Activated T-cell treated with anti-CD3 and anti-CD28 coated beads, Interleukin-2, amount 50 U/mL, for 72 hours (primary cell): ENCODE data around the gene NPPB. TPM values are rescaled to one million over a fixed set of nuclear protein-coding genes. Genes with fewer than 3 reads are reported as not detected.

ENCODE experiments used
- ATAC-seq, 2 donors: fragments of 150-1000 bp; cut with Tn5 transposase; replicated peaks in 1 of 2; 2 replicates each; pipeline ENCODE4 v1.10.0; 2021; ENCODE audit warnings: moderate library complexity in 2 of 2, mild to moderate bottlenecking in 1 of 2
- DNase-seq, 2 donors: peaks; one replicate each; pipeline ENCODE4 v3.0.0; 2021 to 2022; ENCODE audit warnings: mixed read lengths in 1 of 2
- H3K27ac Mint-ChIP-seq: one replicate; pipeline ENCODE4 v1.8.0; 2022; ENCODE audit warnings: mild to moderate bottlenecking, moderate library complexity, mixed read lengths
- H3K27me3 Mint-ChIP-seq: one replicate; pipeline ENCODE4 v1.8.0; 2022; ENCODE audit warnings: low read depth, mixed read lengths
- H3K36me3 Mint-ChIP-seq, 2 donors: one replicate each; pipeline ENCODE4 v1.8.0; 2022; ENCODE audit warnings: mixed read lengths in 2 of 2, mild to moderate bottlenecking in 1 of 2; ENCODE audit not compliant: insufficient read depth in 2 of 2
- H3K4me1 Mint-ChIP-seq: one replicate; pipeline ENCODE4 v1.8.0; 2022; ENCODE audit warnings: low read depth, mixed read lengths
- H3K4me3 Mint-ChIP-seq, 2 donors: one replicate each; pipeline ENCODE4 v1.8.0; 2022; ENCODE audit warnings: mild to moderate bottlenecking in 2 of 2, mixed read lengths in 2 of 2, moderate library complexity in 2 of 2
- H3K9me3 Mint-ChIP-seq, 2 donors: one replicate each; pipeline ENCODE4 v1.8.0; 2022; ENCODE audit warnings: mixed read lengths in 2 of 2
- total RNA-seq, 2 donors: library from RNA; stranded (reverse); gene quantifications; one replicate each; pipeline ENCODE4 v1.2.3, GENCODE V29; 2022

Gene NPPB
- total RNA-seq, 2 donors from 2014 or later = not detected

DNA sequence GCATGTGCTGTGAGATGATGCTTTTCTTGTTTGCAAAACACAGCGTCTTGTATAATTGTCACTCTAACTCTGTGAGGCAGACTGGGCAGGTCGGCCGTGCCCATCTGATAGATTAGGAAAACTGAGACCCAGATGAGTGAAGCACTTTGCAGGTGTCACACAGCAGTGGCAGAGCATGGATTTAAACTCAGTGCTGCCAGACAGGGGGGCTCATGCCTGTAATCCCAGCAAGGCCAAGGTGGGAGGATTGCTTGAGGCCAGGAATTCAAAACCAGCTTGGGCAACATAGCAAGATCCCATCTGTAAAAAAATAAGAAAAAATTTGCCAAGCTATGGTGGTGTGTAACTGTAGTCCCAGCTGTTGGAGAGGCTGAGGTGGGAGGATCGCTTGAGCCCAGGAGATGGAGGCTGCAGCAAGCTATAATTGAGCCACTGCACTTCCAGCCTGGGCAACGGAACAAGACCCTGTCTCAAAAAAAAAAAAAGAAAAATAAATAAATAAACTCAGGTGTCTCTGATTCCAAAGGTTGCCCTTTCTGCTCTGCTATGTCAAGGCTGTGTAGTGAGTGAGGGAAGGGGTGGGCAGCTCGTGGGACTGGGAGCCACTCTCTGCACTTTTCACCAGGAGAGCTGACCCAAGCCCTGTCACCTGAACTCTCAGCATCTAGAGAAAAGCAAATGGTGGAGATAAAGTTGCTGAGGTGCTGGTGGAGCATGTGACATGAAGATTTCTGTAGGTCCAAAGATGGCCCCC, 32.9 kb upstream of the NPPB start:
- no peak for ATAC-seq
- Mint-ChIP-seq H3K4me3 (no peak overlapping the region), H3K9me3 (no peaks in the 10 kb centered on the region), H3K27me3 (peaks cover 17% of the 10 kb centered on the region), H3K27ac (no peak overlapping the region), H3K4me1 (no peaks in the 10 kb centered on the region), H3K36me3 (no peaks in the 10 kb centered on the region)
- DNase-seq = no peak

DNA sequence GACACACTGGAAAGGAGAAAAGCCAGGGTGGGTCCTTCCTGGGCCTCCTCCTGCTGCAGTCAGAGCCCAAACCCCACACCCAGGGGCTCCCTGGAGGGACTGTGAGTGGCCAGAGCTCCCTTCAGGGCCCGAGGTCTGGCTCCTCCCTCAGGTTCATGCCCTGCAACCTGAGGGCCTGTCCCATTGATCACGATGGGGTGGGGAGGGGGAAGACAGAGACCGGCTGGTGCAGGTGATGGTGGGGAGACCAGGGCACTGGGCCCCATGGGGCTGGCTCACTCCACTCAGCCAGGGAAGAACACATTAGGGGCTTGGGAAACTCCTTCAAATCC, 30.1 kb upstream of the NPPB start:
- no peaks in the 10 kb centered on the region for H3K4me1 Mint-ChIP-seq
- no peak overlapping the region for H3K4me3 Mint-ChIP-seq
- no peak for ATAC-seq
- DNase-seq = no peak
- no peak overlapping the region for H3K27ac Mint-ChIP-seq
- no peaks in the 10 kb centered on the region for H3K36me3 Mint-ChIP-seq
- peaks cover 2% of the 10 kb centered on the region for H3K27me3 Mint-ChIP-seq
- H3K9me3 Mint-ChIP-seq = no peaks in the 10 kb centered on the region

DNA sequence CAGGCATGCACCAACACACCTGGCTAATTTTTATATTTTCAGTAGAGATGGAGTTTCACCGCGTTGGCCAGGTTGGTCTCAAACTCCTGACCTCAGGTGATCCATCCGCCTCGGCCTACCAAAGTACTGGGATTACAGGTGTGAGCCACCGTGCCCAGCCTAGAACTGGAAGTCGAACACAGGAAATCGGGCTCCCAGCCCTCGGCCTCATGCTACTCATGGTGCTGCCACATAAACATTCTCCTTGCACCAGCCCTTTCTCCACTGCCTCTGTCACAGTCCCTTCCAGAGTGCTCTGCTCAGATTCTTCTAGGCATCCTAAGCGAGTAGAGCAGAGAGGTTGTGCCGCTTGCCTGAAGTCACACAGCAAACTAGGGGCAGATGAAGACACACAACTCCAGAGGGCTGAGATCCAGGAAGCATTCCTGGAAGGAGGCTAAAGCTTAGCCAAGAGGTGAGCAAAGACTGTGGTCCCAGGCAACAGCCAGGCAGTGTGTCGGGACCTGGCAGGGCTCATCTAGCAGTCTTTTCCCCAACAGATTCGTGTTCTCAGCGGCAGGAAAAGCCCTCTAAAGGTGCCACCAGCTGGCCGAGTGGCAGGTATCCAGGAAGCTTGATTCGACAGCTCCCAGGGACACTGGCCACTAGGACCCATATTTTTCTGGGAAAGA, 29.6 kb upstream of the NPPB start:
- ATAC-seq = no peak
- DNase-seq = no peak
- H3K27ac Mint-ChIP-seq = no peak overlapping the region
- H3K4me3 Mint-ChIP-seq = no peak overlapping the region
- no peaks in the 10 kb centered on the region for H3K27me3 Mint-ChIP-seq
- no peaks in the 10 kb centered on the region for H3K9me3 Mint-ChIP-seq
- H3K36me3 Mint-ChIP-seq = no peaks in the 10 kb centered on the region
- no peaks in the 10 kb centered on the region for H3K4me1 Mint-ChIP-seq

GRCh38 chr1:11887666-11888007, 28.9 kb upstream of the NPPB start:
- H3K36me3 Mint-ChIP-seq = no peaks in the 10 kb centered on the region
- no peaks in the 10 kb centered on the region for H3K4me1 Mint-ChIP-seq
- DNase-seq (no peak), ATAC-seq (no peak)
- H3K9me3 Mint-ChIP-seq = no peaks in the 10 kb centered on the region
- H3K4me3 Mint-ChIP-seq = no peak overlapping the region
- H3K27ac Mint-ChIP-seq = no peak overlapping the region
- no peaks in the 10 kb centered on the region for H3K27me3 Mint-ChIP-seq

- no peak overlapping the region for H3K4me3 Mint-ChIP-seq
- no peaks in the 10 kb centered on the region for H3K9me3 Mint-ChIP-seq
- H3K27ac Mint-ChIP-seq = no peak overlapping the region
- H3K27me3 Mint-ChIP-seq = peaks cover under 1% of the 10 kb centered on the region
- DNase-seq (no peak), ATAC-seq (no peak)
- H3K36me3 Mint-ChIP-seq = no peaks in the 10 kb centered on the region
- no peaks in the 10 kb centered on the region for H3K4me1 Mint-ChIP-seq
Observed at GRCh38 chr1:11886986-11887665, 28.4 kb upstream of the NPPB start.

GRCh38 chr1:11885916-11886315, 27.2 kb upstream of the NPPB start:
- ATAC-seq (no peak), DNase-seq (no peak)
- no peak overlapping the region for H3K27ac Mint-ChIP-seq
- H3K9me3 Mint-ChIP-seq = no peaks in the 10 kb centered on the region
- peaks cover 9% of the 10 kb centered on the region for H3K27me3 Mint-ChIP-seq
- H3K4me3 Mint-ChIP-seq = no peak overlapping the region
- H3K36me3 Mint-ChIP-seq = no peaks in the 10 kb centered on the region
- H3K4me1 Mint-ChIP-seq = no peaks in the 10 kb centered on the region

DNA sequence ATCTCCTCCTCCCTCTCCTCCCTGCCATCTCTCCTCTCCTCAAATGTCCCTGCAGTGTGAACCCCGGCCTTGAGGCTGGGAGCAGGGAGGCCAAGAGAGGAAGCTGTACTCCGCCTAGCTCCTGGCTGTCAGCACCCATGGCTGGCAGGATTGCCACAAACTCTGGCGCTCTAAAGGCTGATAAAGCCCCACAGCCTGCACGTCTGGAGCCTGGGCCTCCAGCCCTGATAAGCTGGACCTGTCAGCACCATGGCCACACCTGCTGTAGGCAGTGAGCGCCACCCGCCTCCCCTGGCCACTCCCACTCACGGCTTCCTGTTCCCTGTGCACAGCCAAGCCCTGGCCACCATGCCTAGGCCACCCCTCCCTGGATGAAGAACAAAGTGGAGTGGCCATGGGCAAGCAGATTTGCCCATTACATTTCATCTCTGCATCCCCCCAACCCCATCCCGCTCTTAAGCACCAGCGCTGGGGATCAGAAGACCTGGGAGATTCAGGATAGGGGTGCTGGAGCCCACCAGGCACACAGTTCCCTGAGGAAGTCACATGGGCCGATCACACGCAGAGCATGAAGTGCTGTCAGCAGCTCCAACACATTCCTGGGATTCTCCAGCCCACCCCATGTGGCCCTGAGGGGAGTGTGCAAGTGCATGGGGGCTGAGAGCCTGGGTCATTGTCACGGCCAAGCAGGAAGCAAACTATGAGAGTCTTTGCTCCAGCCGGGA, 24.2 kb upstream of the NPPB start:
- Mint-ChIP-seq H3K9me3 (no peaks in the 10 kb centered on the region), H3K36me3 (no peaks in the 10 kb centered on the region), H3K4me1 (no peaks in the 10 kb centered on the region), H3K27me3 (peaks cover 9% of the 10 kb centered on the region), H3K4me3 (no peak overlapping the region), H3K27ac (no peak overlapping the region)
- ATAC-seq (no peak), DNase-seq (no peak)

DNA sequence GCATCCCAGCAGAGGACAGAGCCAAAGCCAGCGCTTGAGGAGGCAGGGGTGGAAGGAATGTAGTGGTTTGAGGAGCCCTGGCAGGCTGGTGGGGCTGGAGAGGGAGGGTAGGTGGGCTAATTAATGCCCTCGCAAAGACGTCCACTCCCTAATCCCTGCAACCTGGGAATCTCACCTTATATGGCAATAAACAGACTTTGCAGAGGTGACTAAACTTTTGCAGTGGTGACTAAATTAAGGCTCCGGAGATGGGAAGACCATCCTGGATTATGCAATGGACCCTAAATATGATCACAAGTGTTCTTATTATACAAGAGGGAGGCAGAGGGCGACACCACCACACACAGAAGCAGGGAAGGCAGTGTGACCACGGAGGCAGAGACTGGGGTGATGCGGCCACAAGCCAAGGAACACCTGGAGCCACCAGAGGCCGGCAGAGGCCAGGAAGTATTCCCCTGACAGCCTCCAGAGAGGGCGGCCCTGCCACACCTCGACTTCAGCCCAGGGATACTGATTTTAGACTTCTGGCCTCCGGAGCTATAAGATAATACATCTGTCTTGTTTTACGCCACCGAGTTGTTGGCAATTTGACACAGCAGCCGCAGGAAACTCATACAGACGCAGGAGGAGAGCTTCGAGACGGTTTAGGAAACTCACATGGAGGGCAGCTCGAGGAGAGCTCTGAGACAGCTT, 23.1 kb upstream of the NPPB start:
- Mint-ChIP-seq H3K27ac (no peak overlapping the region), H3K4me3 (no peak overlapping the region), H3K9me3 (no peaks in the 10 kb centered on the region), H3K27me3 (peaks cover 9% of the 10 kb centered on the region), H3K36me3 (no peaks in the 10 kb centered on the region), H3K4me1 (no peaks in the 10 kb centered on the region)
- ATAC-seq (no peak), DNase-seq (no peak)

GRCh38 chr1:11880911-11881748, 22.4 kb upstream of the NPPB start:
- no peaks in the 10 kb centered on the region for H3K36me3 Mint-ChIP-seq
- no peaks in the 10 kb centered on the region for H3K4me1 Mint-ChIP-seq
- peaks cover 15% of the 10 kb centered on the region for H3K27me3 Mint-ChIP-seq
- H3K27ac Mint-ChIP-seq = no peak overlapping the region
- H3K4me3 Mint-ChIP-seq = no peak overlapping the region
- ATAC-seq (no peak), DNase-seq (no peak)
- H3K9me3 Mint-ChIP-seq = no peaks in the 10 kb centered on the region

GRCh38 chr1:11880181-11880575, 21.4 kb upstream of the NPPB start:
- H3K27me3 Mint-ChIP-seq = peaks cover 16% of the 10 kb centered on the region
- DNase-seq (no peak), ATAC-seq (no peak)
- no peak overlapping the region for H3K27ac Mint-ChIP-seq
- H3K4me1 Mint-ChIP-seq = no peaks in the 10 kb centered on the region
- no peaks in the 10 kb centered on the region for H3K36me3 Mint-ChIP-seq
- no peak overlapping the region for H3K4me3 Mint-ChIP-seq
- H3K9me3 Mint-ChIP-seq = no peaks in the 10 kb centered on the region

- no peaks in the 10 kb centered on the region for H3K9me3 Mint-ChIP-seq
Observed at GRCh38 chr1:11879311-11880180, 20.8 kb upstream of the NPPB start.

DNA sequence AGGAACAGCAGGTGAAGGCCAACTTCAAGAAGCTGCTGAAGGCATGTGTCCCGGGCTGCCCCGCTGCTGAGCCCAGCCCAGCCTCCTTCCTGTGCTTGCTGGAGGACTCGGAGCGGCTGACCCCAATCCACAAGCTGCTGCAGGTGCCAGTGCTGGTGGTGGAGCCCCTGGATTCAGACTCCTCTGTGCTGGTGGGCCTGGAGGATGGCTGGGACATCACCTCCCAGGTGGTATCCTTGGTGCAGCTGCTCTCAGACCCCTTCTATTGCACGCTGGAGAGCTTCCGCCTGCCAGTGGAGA, 20.1 kb upstream of the NPPB start:
- no peak for DNase-seq
- ATAC-seq = no peak
- peaks cover 16% of the 10 kb centered on the region for H3K27me3 Mint-ChIP-seq
- H3K4me1 Mint-ChIP-seq = no peaks in the 10 kb centered on the region
- no peaks in the 10 kb centered on the region for H3K36me3 Mint-ChIP-seq
- H3K9me3 Mint-ChIP-seq = no peaks in the 10 kb centered on the region
- H3K4me3 Mint-ChIP-seq = no peak overlapping the region
- no peak overlapping the region for H3K27ac Mint-ChIP-seq

More at GRCh38 chr1:11879311-11880180, 20.8 kb upstream of the NPPB start:
- Mint-ChIP-seq H3K27ac (no peak overlapping the region), H3K36me3 (no peaks in the 10 kb centered on the region), H3K27me3 (peaks cover 16% of the 10 kb centered on the region), H3K4me3 (no peak overlapping the region), H3K4me1 (no peaks in the 10 kb centered on the region)
- ATAC-seq (no peak), DNase-seq (no peak)
